Calu3 (cell line): ENCODE measurements around the gene ARHGEF40. TPM values are rescaled to one million over a fixed set of nuclear protein-coding genes. Genes with fewer than 3 reads are reported as not detected.
A peak's percentile ranks its signal among the peaks of the same experiment; 100 is the strongest.

Experiments used
- BruUV-seq: library from RNA; stranded (reverse); fragments of 400-500 nt; replicated peaks from 2 replicates; lab custom pipeline; 2021; lab: Mats Ljungman, UMichigan
- CTCF ChIA-PET: fragments of 300-600 bp; sonication (Branson Sonifier 250); formaldehyde crosslinking; loops from one replicate; lab custom pipeline; 2022; ENCODE audit warnings: antibody characterized with exemption; lab: Charles Lee
- DNase-seq: peaks from one replicate; pipeline ENCODE4 v3.0.0; 2022
- H3K27ac Mint-ChIP-seq: one replicate; pipeline ENCODE4 v1.8.0; 2022; ENCODE audit warnings: mixed read lengths; ENCODE audit not compliant: unreplicated experiment
- H3K27me3 Mint-ChIP-seq: one replicate; pipeline ENCODE4 v1.8.0; 2022; ENCODE audit warnings: mixed read lengths; ENCODE audit not compliant: unreplicated experiment
- H3K36me3 Mint-ChIP-seq: one replicate; pipeline ENCODE4 v1.8.0; 2022; ENCODE audit warnings: mild to moderate bottlenecking, moderate library complexity, mixed read lengths; ENCODE audit not compliant: insufficient read depth, unreplicated experiment
- H3K4me1 Mint-ChIP-seq: one replicate; pipeline ENCODE4 v1.8.0; 2022; ENCODE audit warnings: mild to moderate bottlenecking, low read depth, mixed read lengths; ENCODE audit not compliant: unreplicated experiment
- H3K4me3 Mint-ChIP-seq: one replicate; pipeline ENCODE4 v1.8.0; 2022; ENCODE audit warnings: mild to moderate bottlenecking, low read depth, moderate library complexity, mixed read lengths; ENCODE audit not compliant: unreplicated experiment
- H3K9me3 Mint-ChIP-seq: one replicate; pipeline ENCODE4 v1.8.0; 2022; ENCODE audit warnings: low read depth, mixed read lengths; ENCODE audit not compliant: unreplicated experiment
- intact Hi-C: fragments of 100-400 bp; cut with micrococcal nuclease; formaldehyde crosslinking; loops from one replicate; pipeline ENCODE4 v1.10.0; 2022; ENCODE audit not compliant: unreplicated experiment
- total RNA-seq: library from RNA; stranded (reverse); gene quantifications from 2 replicates; pipeline ENCODE4 v1.2.3, GENCODE V29; 2022
- TF ChIP-seq, protein P1 (sequence below): fragments of 200-600 bp; IDR thresholded peaks from one replicate; pipeline ENCODE4 v1.8.0; 2022; ENCODE audit warnings: antibody characterized with exemption; ENCODE audit not compliant: unreplicated experiment

ARHGEF40 gene
- total RNA-seq, 1 experiment from 2014 or later, result 16.8 TPM

DNA sequence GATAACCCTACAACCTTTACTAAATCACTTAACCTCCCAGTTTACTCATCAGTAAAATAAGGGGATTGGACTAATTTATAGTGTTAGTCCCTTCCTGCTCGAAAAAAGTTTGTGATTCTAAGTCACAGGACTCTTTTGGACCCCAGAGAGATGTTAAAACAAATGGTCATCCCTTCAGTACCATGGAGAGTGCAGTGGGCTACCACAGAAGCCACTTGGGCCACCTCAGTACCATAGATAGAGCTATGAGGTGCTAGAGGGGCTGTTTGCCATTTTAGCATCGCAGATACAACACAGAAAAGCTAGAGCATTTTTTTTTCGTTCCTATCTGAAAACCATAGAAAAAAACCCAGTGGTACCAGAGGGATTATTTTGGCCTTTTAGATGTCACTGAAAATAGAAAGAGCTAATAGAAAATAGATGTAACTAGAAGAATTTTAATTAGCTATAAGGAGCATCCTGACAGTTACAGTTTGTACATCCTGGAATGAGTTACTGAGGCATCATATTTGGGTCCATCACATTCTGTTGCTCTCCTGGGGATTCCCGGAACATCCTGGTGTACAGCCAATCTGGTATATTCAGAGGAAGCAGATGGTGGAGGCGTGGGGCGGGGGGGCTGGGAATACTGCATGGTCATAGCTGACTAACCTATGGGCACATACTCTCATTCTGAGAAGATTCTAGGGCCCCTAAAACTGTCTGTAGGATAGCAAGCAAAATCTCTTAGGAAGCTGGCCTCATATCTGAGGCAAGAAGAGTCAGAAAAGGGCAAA lies 25.5 kb downstream of the ARHGEF40 start:
- intact Hi-C loops, result loop anchor here (2.0 kb wide), 1 partner anchor 81 kb away; no protein-coding TSS in a partner anchor
- no TSS peak for BruUV-seq
- H3K27ac Mint-ChIP-seq, result no peak overlapping the region

GRCh38 chr14:21096438-21096837 lies 26.3 kb downstream of the ARHGEF40 start:
- H3K9me3 Mint-ChIP-seq, result no peaks in the 10 kb centered on the region
- H3K27me3 Mint-ChIP-seq, result no peaks in the 10 kb centered on the region
- BruUV-seq, result no TSS peak
- no peak for DNase-seq
- TF ChIP-seq, protein P1, sequence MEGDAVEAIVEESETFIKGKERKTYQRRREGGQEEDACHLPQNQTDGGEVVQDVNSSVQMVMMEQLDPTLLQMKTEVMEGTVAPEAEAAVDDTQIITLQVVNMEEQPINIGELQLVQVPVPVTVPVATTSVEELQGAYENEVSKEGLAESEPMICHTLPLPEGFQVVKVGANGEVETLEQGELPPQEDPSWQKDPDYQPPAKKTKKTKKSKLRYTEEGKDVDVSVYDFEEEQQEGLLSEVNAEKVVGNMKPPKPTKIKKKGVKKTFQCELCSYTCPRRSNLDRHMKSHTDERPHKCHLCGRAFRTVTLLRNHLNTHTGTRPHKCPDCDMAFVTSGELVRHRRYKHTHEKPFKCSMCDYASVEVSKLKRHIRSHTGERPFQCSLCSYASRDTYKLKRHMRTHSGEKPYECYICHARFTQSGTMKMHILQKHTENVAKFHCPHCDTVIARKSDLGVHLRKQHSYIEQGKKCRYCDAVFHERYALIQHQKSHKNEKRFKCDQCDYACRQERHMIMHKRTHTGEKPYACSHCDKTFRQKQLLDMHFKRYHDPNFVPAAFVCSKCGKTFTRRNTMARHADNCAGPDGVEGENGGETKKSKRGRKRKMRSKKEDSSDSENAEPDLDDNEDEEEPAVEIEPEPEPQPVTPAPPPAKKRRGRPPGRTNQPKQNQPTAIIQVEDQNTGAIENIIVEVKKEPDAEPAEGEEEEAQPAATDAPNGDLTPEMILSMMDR, result no peak
- CTCF ChIA-PET, result no interaction called here
- intact Hi-C loops, result loop anchor here (2.0 kb wide), 1 partner anchor 82 kb away; no protein-coding TSS in a partner anchor
- H3K4me3 Mint-ChIP-seq, result no peak overlapping the region
- peaks cover 38% of the 10 kb centered on the region for H3K36me3 Mint-ChIP-seq
- H3K27ac Mint-ChIP-seq, result no peak overlapping the region
- peaks cover 20% of the 10 kb centered on the region for H3K4me1 Mint-ChIP-seq

More for the DNA sequence above, 25.5 kb downstream of the ARHGEF40 start:
- Mint-ChIP-seq H3K27me3 (no peaks in the 10 kb centered on the region), H3K9me3 (no peaks in the 10 kb centered on the region), H3K4me1 (peaks cover 12% of the 10 kb centered on the region), H3K4me3 (no peak overlapping the region), H3K36me3 (peaks cover 42% of the 10 kb centered on the region)
- TF ChIP-seq, protein P1, result no peak
- no peak for DNase-seq
- CTCF ChIA-PET, result interaction anchor here (0.8 to 0.9 kb wide), 2 partner anchors 42 to 81 kb away, joined by 4 to 8 read pairs; no protein-coding TSS in a partner anchor

- H3K36me3 Mint-ChIP-seq, result peaks cover 34% of the 10 kb centered on the region
- DNase-seq, result no peak
- TF ChIP-seq, protein P1, result no peak
- CTCF ChIA-PET, result interaction anchor here (1.1 kb wide), 1 partner anchor 82 kb away, joined by 3 read pairs; no protein-coding TSS in a partner anchor
- intact Hi-C loops, result loop anchor here (2.0 kb wide), 1 partner anchor 82 kb away; no protein-coding TSS in a partner anchor
- peak overlapping the region; percentile 56 for H3K4me3 Mint-ChIP-seq
- H3K27me3 Mint-ChIP-seq, result no peaks in the 10 kb centered on the region
- no peaks in the 10 kb centered on the region for H3K9me3 Mint-ChIP-seq
- H3K27ac Mint-ChIP-seq, result no peak overlapping the region
- peaks cover 23% of the 10 kb centered on the region for H3K4me1 Mint-ChIP-seq
- BruUV-seq, result no TSS peak
Measured at GRCh38 chr14:21096978-21097635, 27.0 kb downstream of the ARHGEF40 start.

- Mint-ChIP-seq H3K27me3 (no peaks in the 10 kb centered on the region), H3K9me3 (no peaks in the 10 kb centered on the region), H3K4me1 (peaks cover 28% of the 10 kb centered on the region), H3K4me3 (peak overlapping the region; percentile 56), H3K36me3 (peaks cover 33% of the 10 kb centered on the region), H3K27ac (no peak overlapping the region)
- intact Hi-C loops, result loop anchor here (2.0 kb wide), 1 partner anchor 83 kb away; no protein-coding TSS in a partner anchor
- DNase-seq, result no peak
- BruUV-seq, result no TSS peak
- CTCF ChIA-PET, result interaction anchor here (1.1 kb wide), 1 partner anchor 83 kb away, joined by 3 read pairs; no protein-coding TSS in a partner anchor
- TF ChIP-seq, protein P1, result no peak
Measured at GRCh38 chr14:21097636-21098075, 27.6 kb downstream of the ARHGEF40 start.
